Measurements from ENCODE around the gene SAP30. TPM values are rescaled to one million over a fixed set of nuclear protein-coding genes. Genes with fewer than 3 reads are reported as not detected.

The SAP30 gene
- total RNA-seq, 1 donor from 2014 or later, result 23.7 TPM

- Mint-ChIP-seq H3K4me3 (ENCODE audit: low read depth) (no peak overlapping the region), H3K9me3 (ENCODE audit: low read depth) (peaks cover 3% of the 10 kb centered on the region)
- no peak for DNase-seq (ENCODE audit: low spot score, unreplicated experiment)
Measured at GRCh38 chr4:173360587-173361221, 10.1 kb upstream of the SAP30 start.

GRCh38 chr4:173362666-173363065 lies 8.1 kb upstream of the SAP30 start:
- peaks cover 3% of the 10 kb centered on the region for H3K9me3 Mint-ChIP-seq (ENCODE audit: low read depth)
- no peak overlapping the region for H3K4me3 Mint-ChIP-seq (ENCODE audit: low read depth)
- DNase-seq (ENCODE audit: low spot score, unreplicated experiment), result no peak
- H3K4me1 Mint-ChIP-seq (ENCODE audit: low read depth), result no peaks in the 10 kb centered on the region
- TF ChIP-seq, protein P1, sequence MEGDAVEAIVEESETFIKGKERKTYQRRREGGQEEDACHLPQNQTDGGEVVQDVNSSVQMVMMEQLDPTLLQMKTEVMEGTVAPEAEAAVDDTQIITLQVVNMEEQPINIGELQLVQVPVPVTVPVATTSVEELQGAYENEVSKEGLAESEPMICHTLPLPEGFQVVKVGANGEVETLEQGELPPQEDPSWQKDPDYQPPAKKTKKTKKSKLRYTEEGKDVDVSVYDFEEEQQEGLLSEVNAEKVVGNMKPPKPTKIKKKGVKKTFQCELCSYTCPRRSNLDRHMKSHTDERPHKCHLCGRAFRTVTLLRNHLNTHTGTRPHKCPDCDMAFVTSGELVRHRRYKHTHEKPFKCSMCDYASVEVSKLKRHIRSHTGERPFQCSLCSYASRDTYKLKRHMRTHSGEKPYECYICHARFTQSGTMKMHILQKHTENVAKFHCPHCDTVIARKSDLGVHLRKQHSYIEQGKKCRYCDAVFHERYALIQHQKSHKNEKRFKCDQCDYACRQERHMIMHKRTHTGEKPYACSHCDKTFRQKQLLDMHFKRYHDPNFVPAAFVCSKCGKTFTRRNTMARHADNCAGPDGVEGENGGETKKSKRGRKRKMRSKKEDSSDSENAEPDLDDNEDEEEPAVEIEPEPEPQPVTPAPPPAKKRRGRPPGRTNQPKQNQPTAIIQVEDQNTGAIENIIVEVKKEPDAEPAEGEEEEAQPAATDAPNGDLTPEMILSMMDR (IDR thresholded peaks at IDR 0.05; ENCODE audit: unreplicated experiment), result no peak
- peaks cover 1% of the 10 kb centered on the region for H3K36me3 Mint-ChIP-seq (ENCODE audit: insufficient read depth)
- no peak overlapping the region for H3K27ac Mint-ChIP-seq
- no peaks in the 10 kb centered on the region for H3K27me3 Mint-ChIP-seq

More at GRCh38 chr4:173360587-173361221, 10.1 kb upstream of the SAP30 start:
- H3K4me1 Mint-ChIP-seq (ENCODE audit: low read depth), result no peaks in the 10 kb centered on the region
- H3K27ac Mint-ChIP-seq, result no peak overlapping the region
- H3K36me3 Mint-ChIP-seq (ENCODE audit: insufficient read depth), result peaks cover 1% of the 10 kb centered on the region
- TF ChIP-seq, protein P1 (IDR thresholded peaks at IDR 0.05; ENCODE audit: unreplicated experiment), result peak; percentile 46
- no peaks in the 10 kb centered on the region for H3K27me3 Mint-ChIP-seq

GRCh38 chr4:173365359-173365996 lies 5.3 kb upstream of the SAP30 start:
- TF ChIP-seq, protein P1 (IDR thresholded peaks at IDR 0.05; ENCODE audit: unreplicated experiment), result no peak
- no peak for DNase-seq (ENCODE audit: low spot score, unreplicated experiment)
- Mint-ChIP-seq H3K9me3 (ENCODE audit: low read depth) (no peaks in the 10 kb centered on the region), H3K27me3 (no peaks in the 10 kb centered on the region), H3K4me1 (ENCODE audit: low read depth) (peaks cover 1% of the 10 kb centered on the region), H3K36me3 (ENCODE audit: insufficient read depth) (no peaks in the 10 kb centered on the region), H3K4me3 (ENCODE audit: low read depth) (no peak overlapping the region), H3K27ac (no peak overlapping the region)

GRCh38 chr4:173367285-173367684 lies 3.5 kb upstream of the SAP30 start:
- Mint-ChIP-seq H3K27me3 (no peaks in the 10 kb centered on the region), H3K4me3 (ENCODE audit: low read depth) (no peak overlapping the region), H3K36me3 (ENCODE audit: insufficient read depth) (no peaks in the 10 kb centered on the region), H3K9me3 (ENCODE audit: low read depth) (no peaks in the 10 kb centered on the region), H3K27ac (no peak overlapping the region), H3K4me1 (ENCODE audit: low read depth) (peaks cover 1% of the 10 kb centered on the region)
- TF ChIP-seq, protein P1 (IDR thresholded peaks at IDR 0.05; ENCODE audit: unreplicated experiment), result no peak
- DNase-seq (ENCODE audit: low spot score, unreplicated experiment), result no peak

- TF ChIP-seq, protein P1 (IDR thresholded peaks at IDR 0.05; ENCODE audit: unreplicated experiment), result no peak
- Mint-ChIP-seq H3K4me1 (ENCODE audit: low read depth) (peaks cover 5% of the 10 kb centered on the region), H3K4me3 (ENCODE audit: low read depth) (no peak overlapping the region), H3K36me3 (ENCODE audit: insufficient read depth) (no peaks in the 10 kb centered on the region), H3K27me3 (no peaks in the 10 kb centered on the region), H3K9me3 (ENCODE audit: low read depth) (no peaks in the 10 kb centered on the region), H3K27ac (no peak overlapping the region)
- no peak for DNase-seq (ENCODE audit: low spot score, unreplicated experiment)
Measured at GRCh38 chr4:173367946-173368345, 2.8 kb upstream of the SAP30 start.

Measured in progenitor cell of endocrine pancreas (in vitro differentiated cells).